ENCODE data around the gene TP53RK. TPM values are rescaled to one million over a fixed set of nuclear protein-coding genes. Genes with fewer than 3 reads are reported as not detected.

The TP53RK gene
- total RNA-seq, 2 donors from 2014 or later, result 4.6 to 6.8 TPM

DNA sequence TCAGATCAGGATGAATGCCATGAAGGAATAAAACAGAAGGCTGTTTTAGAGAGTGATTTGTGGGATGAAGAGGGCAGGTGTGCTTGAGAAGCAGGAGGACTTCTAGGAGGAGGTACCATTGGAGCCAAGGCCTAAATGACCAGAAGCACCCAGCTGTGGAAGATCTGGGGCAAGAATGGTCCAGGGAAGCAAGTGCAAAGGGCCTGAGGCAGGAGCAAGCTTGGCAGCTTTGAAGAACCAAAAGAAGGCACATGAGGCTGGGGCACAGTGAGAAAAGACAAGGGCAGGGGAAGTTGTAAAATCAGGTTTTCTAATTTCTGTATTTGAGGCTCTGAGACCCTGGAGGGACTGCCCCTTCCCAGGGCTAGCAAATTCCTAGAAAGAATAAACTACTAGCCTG lies 47.8 kb downstream of the TP53RK start:
- H3K4me1 Mint-ChIP-seq, result no peaks in the 10 kb centered on the region
- H3K27me3 Mint-ChIP-seq, result peaks cover 61% of the 10 kb centered on the region
- H3K4me3 Mint-ChIP-seq, result no peak overlapping the region
- DNase-seq (no peak), ATAC-seq (no peak)
- no peaks in the 10 kb centered on the region for H3K9me3 ChIP-seq (ENCODE audit: control insufficient read depth, low read length, poor library complexity, severe bottlenecking)
- no peak overlapping the region for H3K27ac Mint-ChIP-seq
- peaks cover 6% of the 10 kb centered on the region for H3K36me3 Mint-ChIP-seq (ENCODE audit: low read depth)

- H3K27me3 Mint-ChIP-seq, result peaks cover 68% of the 10 kb centered on the region
- H3K27ac Mint-ChIP-seq, result no peak overlapping the region
- DNase-seq (no peak), ATAC-seq (no peak)
- no peaks in the 10 kb centered on the region for H3K4me1 Mint-ChIP-seq
- no peaks in the 10 kb centered on the region for H3K9me3 ChIP-seq (ENCODE audit: control insufficient read depth, low read length, poor library complexity, severe bottlenecking)
- peaks cover 6% of the 10 kb centered on the region for H3K36me3 Mint-ChIP-seq (ENCODE audit: low read depth)
- H3K4me3 Mint-ChIP-seq, result no peak overlapping the region
These were observed 48.5 kb downstream of the TP53RK start for GRCh38 chr20:46640536-46641311.

DNA sequence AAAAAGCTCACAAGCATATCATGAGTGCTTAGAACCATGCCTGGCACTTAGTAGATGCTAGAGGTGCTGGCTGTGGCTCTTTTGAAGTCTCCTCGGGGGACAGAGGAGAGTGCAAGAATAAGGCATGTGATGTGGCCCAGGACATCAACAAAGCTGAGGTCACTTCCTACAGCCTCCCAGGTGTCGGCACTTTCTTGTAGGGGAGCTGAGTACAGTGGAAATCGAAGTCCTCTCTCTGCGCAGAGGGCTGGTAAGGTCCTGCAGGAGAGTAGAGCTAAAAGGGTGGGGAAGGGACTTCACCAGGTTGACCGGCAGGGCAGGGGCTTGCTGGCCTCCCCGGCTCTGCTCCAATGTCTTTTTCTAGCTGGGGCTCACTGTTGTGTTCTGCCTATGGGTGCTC lies 49.2 kb downstream of the TP53RK start:
- H3K9me3 ChIP-seq (ENCODE audit: control insufficient read depth, low read length, poor library complexity, severe bottlenecking), result no peaks in the 10 kb centered on the region
- Mint-ChIP-seq H3K4me3 (no peak overlapping the region), H3K36me3 (ENCODE audit: low read depth) (peaks cover 6% of the 10 kb centered on the region), H3K27ac (no peak overlapping the region), H3K27me3 (peaks cover 74% of the 10 kb centered on the region), H3K4me1 (no peaks in the 10 kb centered on the region)
- no peak for DNase-seq
- ATAC-seq, result no peak

GRCh38 chr20:46639587-46639986 lies 49.7 kb downstream of the TP53RK start:
- no peaks in the 10 kb centered on the region for H3K9me3 ChIP-seq (ENCODE audit: control insufficient read depth, low read length, poor library complexity, severe bottlenecking)
- H3K36me3 Mint-ChIP-seq (ENCODE audit: low read depth), result peaks cover 6% of the 10 kb centered on the region
- ATAC-seq (no peak), DNase-seq (no peak)
- no peaks in the 10 kb centered on the region for H3K4me1 Mint-ChIP-seq
- no peak overlapping the region for H3K4me3 Mint-ChIP-seq
- peaks cover 79% of the 10 kb centered on the region for H3K27me3 Mint-ChIP-seq
- H3K27ac Mint-ChIP-seq, result no peak overlapping the region

GRCh38 chr20:46638898-46639274 lies 50.4 kb downstream of the TP53RK start:
- DNase-seq, result no peak
- peaks cover 6% of the 10 kb centered on the region for H3K36me3 Mint-ChIP-seq (ENCODE audit: low read depth)
- no peak for ATAC-seq
- H3K4me3 Mint-ChIP-seq, result no peak overlapping the region
- no peaks in the 10 kb centered on the region for H3K4me1 Mint-ChIP-seq
- peaks cover 83% of the 10 kb centered on the region for H3K27me3 Mint-ChIP-seq
- H3K9me3 ChIP-seq (ENCODE audit: control insufficient read depth, low read length, poor library complexity, severe bottlenecking), result no peaks in the 10 kb centered on the region
- H3K27ac Mint-ChIP-seq, result no peak overlapping the region

GRCh38 chr20:46638134-46638897 lies 50.9 kb downstream of the TP53RK start:
- DNase-seq (no peak), ATAC-seq (no peak)
- H3K4me3 Mint-ChIP-seq, result no peak overlapping the region
- no peaks in the 10 kb centered on the region for H3K9me3 ChIP-seq (ENCODE audit: control insufficient read depth, low read length, poor library complexity, severe bottlenecking)
- H3K27me3 Mint-ChIP-seq, result peaks cover 86% of the 10 kb centered on the region
- H3K36me3 Mint-ChIP-seq (ENCODE audit: low read depth), result peaks cover 5% of the 10 kb centered on the region
- H3K27ac Mint-ChIP-seq, result no peak overlapping the region
- no peaks in the 10 kb centered on the region for H3K4me1 Mint-ChIP-seq

GRCh38 chr20:46637427-46638133 lies 51.7 kb downstream of the TP53RK start:
- no peaks in the 10 kb centered on the region for H3K4me1 Mint-ChIP-seq

GRCh38 chr20:46637020-46637419 lies 52.2 kb downstream of the TP53RK start:
- Mint-ChIP-seq H3K36me3 (ENCODE audit: low read depth) (peaks cover 3% of the 10 kb centered on the region), H3K4me3 (no peak overlapping the region), H3K27me3 (peaks cover 78% of the 10 kb centered on the region), H3K4me1 (no peaks in the 10 kb centered on the region), H3K27ac (no peak overlapping the region)
- ATAC-seq, result no peak
- DNase-seq, result no peak
- no peaks in the 10 kb centered on the region for H3K9me3 ChIP-seq (ENCODE audit: control insufficient read depth, low read length, poor library complexity, severe bottlenecking)

More at GRCh38 chr20:46637427-46638133, 51.7 kb downstream of the TP53RK start:
- no peak overlapping the region for H3K27ac Mint-ChIP-seq
- no peak overlapping the region for H3K4me3 Mint-ChIP-seq
- DNase-seq (no peak), ATAC-seq (no peak)
- H3K27me3 Mint-ChIP-seq, result peaks cover 83% of the 10 kb centered on the region
- peaks cover 3% of the 10 kb centered on the region for H3K36me3 Mint-ChIP-seq (ENCODE audit: low read depth)
- H3K9me3 ChIP-seq (ENCODE audit: control insufficient read depth, low read length, poor library complexity, severe bottlenecking), result no peaks in the 10 kb centered on the region

DNA sequence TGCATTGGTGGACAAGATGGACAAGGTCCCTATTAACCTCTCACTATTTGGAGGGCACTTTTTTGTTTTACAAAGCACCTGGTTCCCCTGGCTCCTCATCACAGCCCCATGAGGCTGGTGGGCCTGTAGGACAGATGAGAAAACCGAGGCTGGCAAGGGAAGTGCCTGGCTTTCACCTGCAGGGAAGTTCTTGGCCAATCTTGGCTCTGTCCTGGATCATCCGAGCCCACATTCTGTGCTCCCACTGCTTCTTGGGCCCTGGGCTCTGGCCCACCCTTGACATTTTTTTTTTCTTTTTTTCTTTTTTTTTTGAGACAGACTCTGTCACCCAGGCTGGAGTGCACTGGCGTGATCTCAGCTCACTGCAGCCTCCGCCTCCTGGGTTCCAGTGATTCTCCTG lies 52.7 kb downstream of the TP53RK start:
- no peak overlapping the region for H3K4me3 Mint-ChIP-seq
- no peaks in the 10 kb centered on the region for H3K4me1 Mint-ChIP-seq
- no peak overlapping the region for H3K27ac Mint-ChIP-seq
- no peaks in the 10 kb centered on the region for H3K9me3 ChIP-seq (ENCODE audit: control insufficient read depth, low read length, poor library complexity, severe bottlenecking)
- peaks cover 75% of the 10 kb centered on the region for H3K27me3 Mint-ChIP-seq
- peaks cover 3% of the 10 kb centered on the region for H3K36me3 Mint-ChIP-seq (ENCODE audit: low read depth)
- no peak for DNase-seq
- no peak for ATAC-seq

DNA sequence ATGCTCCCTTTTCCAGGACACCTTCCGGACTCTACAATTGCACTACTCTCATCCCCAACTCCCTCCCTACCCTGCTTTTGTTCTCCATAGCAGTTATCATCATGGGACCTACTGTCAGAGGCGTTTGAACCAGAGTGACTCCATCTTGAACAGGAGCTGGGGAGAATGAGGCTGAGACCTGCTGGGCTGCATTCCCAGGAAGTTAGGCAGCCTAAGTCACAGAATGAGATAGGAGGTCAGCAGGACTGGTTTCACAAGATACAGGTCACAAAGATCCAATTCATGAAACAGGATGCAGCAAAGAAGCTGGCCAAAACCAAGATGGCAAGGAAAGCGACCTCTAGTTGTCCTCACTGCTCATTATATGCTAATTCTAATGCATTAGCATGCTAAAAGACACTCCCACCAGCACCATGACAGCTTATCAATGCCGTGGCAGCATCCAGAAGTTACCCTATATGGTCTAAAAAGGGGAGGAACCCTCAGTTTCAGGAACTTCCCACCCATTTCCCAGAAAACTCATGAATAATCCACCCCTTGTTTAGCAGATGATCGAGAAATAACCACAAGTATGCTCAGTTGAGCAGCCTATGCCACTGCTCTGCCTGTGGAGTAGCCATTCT lies 53.6 kb downstream of the TP53RK start:
- H3K27me3 Mint-ChIP-seq, result peaks cover 71% of the 10 kb centered on the region
- ATAC-seq, result no peak
- no peak for DNase-seq
- H3K9me3 ChIP-seq (ENCODE audit: control insufficient read depth, low read length, poor library complexity, severe bottlenecking), result no peaks in the 10 kb centered on the region
- no peak overlapping the region for H3K27ac Mint-ChIP-seq
- no peaks in the 10 kb centered on the region for H3K36me3 Mint-ChIP-seq (ENCODE audit: low read depth)
- no peak overlapping the region for H3K4me3 Mint-ChIP-seq
- no peaks in the 10 kb centered on the region for H3K4me1 Mint-ChIP-seq

GRCh38 chr20:46634528-46634927 lies 54.7 kb downstream of the TP53RK start:
- H3K4me1 Mint-ChIP-seq, result no peaks in the 10 kb centered on the region
- H3K9me3 ChIP-seq (ENCODE audit: control insufficient read depth, low read length, poor library complexity, severe bottlenecking), result no peaks in the 10 kb centered on the region
- DNase-seq (no peak), ATAC-seq (no peak)
- H3K27ac Mint-ChIP-seq, result no peak overlapping the region
- H3K36me3 Mint-ChIP-seq (ENCODE audit: low read depth), result peaks cover 3% of the 10 kb centered on the region
- H3K27me3 Mint-ChIP-seq, result peaks cover 60% of the 10 kb centered on the region
- H3K4me3 Mint-ChIP-seq, result no peak overlapping the region
